ENCODE data around the gene EOGT. TPM values are rescaled to one million over a fixed set of nuclear protein-coding genes. Genes with fewer than 3 reads are reported as not detected.

The EOGT gene
- total RNA-seq, 2 donors from 2014 or later = 59.2 to 60.3 TPM

- Histone ChIP-seq H3K27ac (peak within 1 kb of the TSS; percentile 91 to 96), H3K27me3 (no peaks in the 10 kb centered on the region), H3K36me3 (peaks cover 35% of the 10 kb centered on the region), H3K9me3 (no peaks in the 10 kb centered on the region), H3K4me3 (peak within 1 kb of the TSS; percentile 72 to 80), H3K4me1 (peaks cover 0 to 20% of the 10 kb centered on the region in 2 donors)
- DNase-seq (ENCODE audit: low spot score) = peak; percentile 99
- TF ChIP-seq CTCF (IDR thresholded peaks at IDR 0.05) = no peak
Observed at GRCh38 chr3:69051756-69052471, 38.4 kb upstream of the EOGT start, which contains the start of gene TMF1. Gene TMF1 (minus strand): TSS chr3:69052333. CDS start chr3:69052086, 247 bp downstream.

GRCh38 chr3:69048990-69049389, 35.5 kb upstream of the EOGT start:
- TF ChIP-seq CTCF (IDR thresholded peaks at IDR 0.05) = no peak
- Histone ChIP-seq H3K27me3 (no peaks in the 10 kb centered on the region), H3K36me3 (peaks cover 34% of the 10 kb centered on the region), H3K9me3 (no peaks in the 10 kb centered on the region), H3K27ac (no peak overlapping the region), H3K4me3 (no peak overlapping the region), H3K4me1 (peaks cover 0 to 20% of the 10 kb centered on the region in 2 donors)
- no peak for DNase-seq (ENCODE audit: low spot score)

- no peak overlapping the region for H3K4me3 ChIP-seq
- H3K27me3 ChIP-seq = no peaks in the 10 kb centered on the region
- no peak for TF ChIP-seq CTCF (IDR thresholded peaks at IDR 0.05)
- no peak for DNase-seq (ENCODE audit: low spot score)
- no peaks in the 10 kb centered on the region for H3K9me3 ChIP-seq
- no peaks in the 10 kb centered on the region for H3K4me1 ChIP-seq
- peaks cover 69% of the 10 kb centered on the region for H3K36me3 ChIP-seq
- H3K27ac ChIP-seq = no peak overlapping the region
Observed at GRCh38 chr3:69044608-69045007, 31.1 kb upstream of the EOGT start.

GRCh38 chr3:69033470-69033869, 20.0 kb upstream of the EOGT start:
- DNase-seq (ENCODE audit: low spot score) = no peak
- no peak for TF ChIP-seq CTCF (IDR thresholded peaks at IDR 0.05)
- Histone ChIP-seq H3K9me3 (no peaks in the 10 kb centered on the region), H3K27me3 (no peaks in the 10 kb centered on the region), H3K4me1 (no peaks in the 10 kb centered on the region), H3K36me3 (peaks cover 85% of the 10 kb centered on the region), H3K27ac (no peak overlapping the region), H3K4me3 (no peak overlapping the region)

- H3K4me3 ChIP-seq = no peak overlapping the region
- H3K9me3 ChIP-seq = no peaks in the 10 kb centered on the region
- no peaks in the 10 kb centered on the region for H3K27me3 ChIP-seq
- TF ChIP-seq CTCF (IDR thresholded peaks at IDR 0.05) = no peak
- peaks cover 86% of the 10 kb centered on the region for H3K36me3 ChIP-seq
- H3K27ac ChIP-seq = no peak overlapping the region
- DNase-seq (ENCODE audit: low spot score) = no peak
- H3K4me1 ChIP-seq = no peaks in the 10 kb centered on the region
Observed at GRCh38 chr3:69032737-69033136, 19.3 kb upstream of the EOGT start.

DNA sequence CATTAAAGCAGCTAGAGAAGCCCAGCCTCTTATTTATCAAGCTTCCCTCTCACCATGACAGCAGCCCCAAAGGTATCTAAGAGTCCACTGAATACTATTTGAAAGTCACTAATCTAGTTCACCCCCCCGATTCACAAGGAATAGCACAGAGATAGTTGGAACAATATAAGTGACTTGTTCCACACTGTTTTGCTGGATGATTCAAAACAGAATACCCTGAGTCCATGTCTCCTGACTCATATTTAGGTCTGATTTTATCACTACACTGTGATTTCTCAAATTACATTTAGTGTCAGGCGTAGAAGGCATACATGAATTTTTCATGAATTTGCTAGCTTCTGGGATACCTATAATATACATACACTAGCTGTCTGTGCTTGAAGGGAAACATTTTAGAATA, 18.7 kb upstream of the EOGT start:
- no peak for TF ChIP-seq CTCF (IDR thresholded peaks at IDR 0.05)
- Histone ChIP-seq H3K4me3 (no peak overlapping the region), H3K36me3 (peaks cover 87% of the 10 kb centered on the region), H3K27ac (no peak overlapping the region), H3K9me3 (no peaks in the 10 kb centered on the region), H3K4me1 (no peaks in the 10 kb centered on the region), H3K27me3 (no peaks in the 10 kb centered on the region)
- DNase-seq (ENCODE audit: low spot score) = no peak
